ENCODE measurements around the gene FAM240A. TPM values are rescaled to one million over a fixed set of nuclear protein-coding genes. Genes with fewer than 3 reads are reported as not detected.

Gene FAM240A
- total and polyA plus RNA-seq, 7 experiments from 2014 or later: not detected

DNA sequence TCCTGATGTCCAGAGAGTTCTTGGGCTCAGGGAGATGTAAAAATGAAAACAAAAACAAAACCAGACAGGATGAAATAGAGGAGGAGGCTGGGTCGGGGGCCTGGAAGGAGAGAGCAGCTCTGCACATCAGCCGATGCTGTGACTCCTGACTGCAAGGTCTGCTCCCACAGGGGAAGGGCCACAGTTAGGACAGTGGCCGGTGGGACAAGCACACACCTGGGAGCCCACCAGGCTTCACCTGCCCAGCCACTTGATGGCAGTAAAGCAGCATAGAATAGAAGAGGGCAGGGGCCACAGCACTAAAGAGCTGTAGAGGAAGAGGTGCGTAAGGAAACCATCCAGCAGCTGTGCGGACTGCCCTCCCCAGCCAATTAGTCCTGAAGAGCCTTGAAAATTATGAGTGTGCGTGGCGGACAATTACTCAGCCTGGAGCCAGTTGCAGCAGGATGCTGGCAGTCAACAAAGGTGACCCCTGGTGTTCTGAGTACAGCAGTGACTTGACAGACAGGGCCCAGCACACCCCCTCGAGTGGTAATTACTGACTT is 51.3 kb downstream of the FAM240A start:
- H3K36me3 ChIP-seq (ENCODE audit: control insufficient read depth in 2 of 3, insufficient read depth in 3 of 3, low read length in 3 of 3): no peaks in the 10 kb centered on the region
- Mint-ChIP-seq H3K27ac (peak overlapping the region in 1 of 9 donors; percentile 49), H3K27me3 (peaks cover 0 to 6% (median 0%) of the 10 kb centered on the region in 5 donors), H3K4me1 (peaks cover 0 to 9% (median 7%) of the 10 kb centered on the region in 7 donors), H3K4me3 (no peak overlapping the region), H3K9me3 (no peaks in the 10 kb centered on the region), H3K36me3 (no peaks in the 10 kb centered on the region)
- no peak overlapping the region for H3K27ac ChIP-seq (ENCODE audit: low read depth, low read length)
- intact Hi-C loops (cut with micrococcal nuclease): loop anchor here in 1 of 2 donors (1.0 kb wide), 1 partner anchor 246 kb away; no protein-coding TSS in a partner anchor
- no peaks in the 10 kb centered on the region for H3K27me3 ChIP-seq (ENCODE audit: control insufficient read depth in 2 of 2, insufficient read depth in 2 of 2, low read length in 2 of 2)
- ATAC-seq (peak; percentile 40), DNase-seq (peak in 6 of 9 donors; percentile 7 to 21 (median 10))
- no peaks in the 10 kb centered on the region for H3K9me3 ChIP-seq (ENCODE audit: control insufficient read depth in 2 of 3, low read length in 3 of 3)
- H3K4me3 ChIP-seq (ENCODE audit: low read length): no peak overlapping the region
- POLR2A ChIA-PET: no interaction called here
- no peaks in the 10 kb centered on the region for H3K4me1 ChIP-seq (ENCODE audit: control insufficient read depth in 2 of 2, insufficient read depth in 2 of 2, low read length in 2 of 2)
- CTCF ChIA-PET: interaction anchor here (0.7 to 0.9 kb wide), 2 partner anchors 8 to 232 kb away, joined by 3 to 5 read pairs; no protein-coding TSS in a partner anchor

GRCh38 chr3:46664188-46664970 is 52.1 kb downstream of the FAM240A start:
- no peaks in the 10 kb centered on the region for H3K4me1 ChIP-seq (ENCODE audit: control insufficient read depth in 2 of 2, insufficient read depth in 2 of 2, low read length in 2 of 2)
- no peak overlapping the region for H3K4me3 Mint-ChIP-seq
- H3K9me3 Mint-ChIP-seq: no peaks in the 10 kb centered on the region
- no peak for DNase-seq
- peaks cover 0 to 9% (median 7%) of the 10 kb centered on the region in 7 donors for H3K4me1 Mint-ChIP-seq
- H3K27me3 Mint-ChIP-seq: peaks cover 0 to 6% (median 0%) of the 10 kb centered on the region in 5 donors
- no peak overlapping the region for H3K4me3 ChIP-seq (ENCODE audit: low read length)
- ATAC-seq: no peak
- H3K27ac ChIP-seq (ENCODE audit: low read depth, low read length): no peak overlapping the region
- H3K9me3 ChIP-seq (ENCODE audit: control insufficient read depth in 2 of 3, low read length in 3 of 3): no peaks in the 10 kb centered on the region
- intact Hi-C loops (cut with micrococcal nuclease): no loop called here
- no peaks in the 10 kb centered on the region for H3K36me3 Mint-ChIP-seq
- ChIA-PET CTCF (interaction anchor here (0.5 to 0.7 kb wide), 2 partner anchors 27 to 231 kb away, joined by 3 to 5 read pairs; no protein-coding TSS in a partner anchor), POLR2A (no interaction called here)
- peak overlapping the region in 1 of 9 donors; percentile 31 for H3K27ac Mint-ChIP-seq
- no peaks in the 10 kb centered on the region for H3K36me3 ChIP-seq (ENCODE audit: control insufficient read depth in 2 of 3, insufficient read depth in 3 of 3, low read length in 3 of 3)
- no peaks in the 10 kb centered on the region for H3K27me3 ChIP-seq (ENCODE audit: control insufficient read depth in 2 of 2, insufficient read depth in 2 of 2, low read length in 2 of 2)

- CTCF ChIA-PET: no interaction called here
- H3K4me3 Mint-ChIP-seq: no peak overlapping the region
- ATAC-seq: no peak
Observed at GRCh38 chr3:46664971-46665762, 52.8 kb downstream of the FAM240A start.

GRCh38 chr3:46665763-46666452 is 53.6 kb downstream of the FAM240A start:
- CTCF ChIA-PET: no interaction called here
- Histone ChIP-seq H3K4me3 (ENCODE audit: low read length) (no peak overlapping the region), H3K4me1 (ENCODE audit: control insufficient read depth in 2 of 2, insufficient read depth in 2 of 2, low read length in 2 of 2) (no peaks in the 10 kb centered on the region), H3K36me3 (ENCODE audit: control insufficient read depth in 2 of 3, insufficient read depth in 3 of 3, low read length in 3 of 3) (peaks cover 0 to 7% (median 0%) of the 10 kb centered on the region in 3 experiments), H3K9me3 (ENCODE audit: control insufficient read depth in 2 of 3, low read length in 3 of 3) (no peaks in the 10 kb centered on the region), H3K27me3 (ENCODE audit: control insufficient read depth in 2 of 2, insufficient read depth in 2 of 2, low read length in 2 of 2) (no peaks in the 10 kb centered on the region), H3K27ac (ENCODE audit: low read depth, low read length) (no peak overlapping the region)
- H3K4me1 Mint-ChIP-seq: peaks cover 0 to 9% (median 7%) of the 10 kb centered on the region in 7 donors
- intact Hi-C loops (cut with micrococcal nuclease): no loop called here
- peak overlapping the region in 4 of 9 donors; percentile 9 to 74 (median 40) for H3K27ac Mint-ChIP-seq
- no peak for ATAC-seq
- no peaks in the 10 kb centered on the region for H3K9me3 Mint-ChIP-seq
- no peak overlapping the region for H3K4me3 Mint-ChIP-seq
- DNase-seq: peak in 1 of 9 donors; percentile 8
- POLR2A ChIA-PET: no interaction called here
- no peaks in the 10 kb centered on the region for H3K36me3 Mint-ChIP-seq
- H3K27me3 Mint-ChIP-seq: peaks cover 0 to 6% (median 0%) of the 10 kb centered on the region in 5 donors

More at GRCh38 chr3:46664971-46665762, 52.8 kb downstream of the FAM240A start:
- Histone ChIP-seq H3K4me3 (ENCODE audit: low read length) (no peak overlapping the region), H3K4me1 (ENCODE audit: control insufficient read depth in 2 of 2, insufficient read depth in 2 of 2, low read length in 2 of 2) (no peaks in the 10 kb centered on the region), H3K9me3 (ENCODE audit: control insufficient read depth in 2 of 3, low read length in 3 of 3) (no peaks in the 10 kb centered on the region), H3K36me3 (ENCODE audit: control insufficient read depth in 2 of 3, insufficient read depth in 3 of 3, low read length in 3 of 3) (peaks cover 0 to under 1% (median 0%) of the 10 kb centered on the region in 3 experiments), H3K27ac (ENCODE audit: low read depth, low read length) (no peak overlapping the region), H3K27me3 (ENCODE audit: control insufficient read depth in 2 of 2, insufficient read depth in 2 of 2, low read length in 2 of 2) (no peaks in the 10 kb centered on the region)
- POLR2A ChIA-PET: no interaction called here
- intact Hi-C loops (cut with micrococcal nuclease): no loop called here
- peak overlapping the region in 2 of 9 donors; percentile 19 to 62 for H3K27ac Mint-ChIP-seq
- no peak for DNase-seq
- H3K27me3 Mint-ChIP-seq: peaks cover 0 to 6% (median 0%) of the 10 kb centered on the region in 5 donors
- no peaks in the 10 kb centered on the region for H3K36me3 Mint-ChIP-seq
- peaks cover 0 to 9% (median 7%) of the 10 kb centered on the region in 7 donors for H3K4me1 Mint-ChIP-seq
- no peaks in the 10 kb centered on the region for H3K9me3 Mint-ChIP-seq

DNA sequence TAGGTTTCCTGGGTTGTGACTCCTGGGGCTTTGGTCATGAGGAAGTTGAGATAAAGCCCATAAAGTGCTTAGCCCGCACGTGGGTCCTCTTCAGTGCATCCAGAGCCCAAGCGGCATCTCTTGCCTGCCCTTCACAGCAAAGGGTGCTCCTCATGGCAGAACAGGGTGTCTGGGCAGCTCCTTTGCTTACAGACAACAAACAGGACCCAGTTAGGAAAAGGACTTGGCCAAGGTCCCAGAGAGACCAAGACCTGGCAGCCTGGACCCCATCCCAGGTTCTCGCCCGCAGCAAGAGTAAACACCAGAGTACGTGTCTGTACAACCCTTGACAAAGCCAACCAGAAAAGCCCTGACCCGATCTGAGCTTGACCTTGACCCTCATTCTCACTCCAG is 54.1 kb downstream of the FAM240A start:
- CTCF ChIA-PET: interaction anchor here (0.6 kb wide), 1 partner anchor 243 kb away, joined by 3 read pairs; no protein-coding TSS in a partner anchor
- ATAC-seq (no peak), DNase-seq (peak in 1 of 9 donors; percentile 15)
- Mint-ChIP-seq H3K36me3 (peaks cover 0 to 3% (median 0%) of the 10 kb centered on the region in 5 donors), H3K9me3 (no peaks in the 10 kb centered on the region), H3K27me3 (peaks cover 0 to 6% (median 0%) of the 10 kb centered on the region in 5 donors), H3K4me1 (peaks cover 0 to 9% (median 7%) of the 10 kb centered on the region in 7 donors), H3K4me3 (no peak overlapping the region), H3K27ac (peak overlapping the region in 3 of 9 donors; percentile 33 to 47 (median 46))
- POLR2A ChIA-PET: no interaction called here
- Histone ChIP-seq H3K9me3 (ENCODE audit: control insufficient read depth in 2 of 3, low read length in 3 of 3) (no peaks in the 10 kb centered on the region), H3K4me3 (ENCODE audit: low read length) (no peak overlapping the region), H3K27ac (ENCODE audit: low read depth, low read length) (no peak overlapping the region), H3K36me3 (ENCODE audit: control insufficient read depth in 2 of 3, insufficient read depth in 3 of 3, low read length in 3 of 3) (peaks cover 0 to 10% (median 0%) of the 10 kb centered on the region in 3 experiments), H3K4me1 (ENCODE audit: control insufficient read depth in 2 of 2, insufficient read depth in 2 of 2, low read length in 2 of 2) (no peaks in the 10 kb centered on the region), H3K27me3 (ENCODE audit: control insufficient read depth in 2 of 2, insufficient read depth in 2 of 2, low read length in 2 of 2) (no peaks in the 10 kb centered on the region)
- intact Hi-C loops (cut with micrococcal nuclease): no loop called here
